SK-N-SH treated with all-trans-retinoic acid at 6 μM for 48 hours (cell line): Measurements from ENCODE around the gene TRAPPC6A.

Experiments used
- CSDC2 ChIP-seq: fragments of 250-450 bp; sonication (Bioruptor Pico); IDR thresholded peaks from 2 replicates; pipeline ENCODE4 v1.5.0; 2020; ENCODE audit warnings: mild to moderate bottlenecking, moderate library complexity
- SNAI2 ChIP-seq: fragments of 250-450 bp; sonication (Bioruptor Pico); IDR thresholded peaks from 2 replicates; pipeline ENCODE4 v1.5.0; 2020; ENCODE audit warnings: mild to moderate bottlenecking, moderate library complexity
- ZFP3 ChIP-seq: fragments of 250-450 bp; sonication (Bioruptor Pico); IDR thresholded peaks from 2 replicates; pipeline ENCODE4 v1.5.0; 2020; ENCODE audit warnings: mild to moderate bottlenecking, moderate library complexity
- ZFP30 ChIP-seq: fragments of 450-650 bp; formaldehyde crosslinking; IDR thresholded peaks from 2 replicates; pipeline ENCODE4 v1.5.0; 2022; ENCODE audit warnings: mild to moderate bottlenecking, moderate library complexity
- TF ChIP-seq, protein P1 (sequence below): fragments of 250-450 bp; sonication (Bioruptor Pico); IDR thresholded peaks from 2 replicates; pipeline ENCODE4 v1.8.0; 2020; ENCODE audit warnings: mild to moderate bottlenecking, moderate library complexity, borderline replicate concordance

DNA sequence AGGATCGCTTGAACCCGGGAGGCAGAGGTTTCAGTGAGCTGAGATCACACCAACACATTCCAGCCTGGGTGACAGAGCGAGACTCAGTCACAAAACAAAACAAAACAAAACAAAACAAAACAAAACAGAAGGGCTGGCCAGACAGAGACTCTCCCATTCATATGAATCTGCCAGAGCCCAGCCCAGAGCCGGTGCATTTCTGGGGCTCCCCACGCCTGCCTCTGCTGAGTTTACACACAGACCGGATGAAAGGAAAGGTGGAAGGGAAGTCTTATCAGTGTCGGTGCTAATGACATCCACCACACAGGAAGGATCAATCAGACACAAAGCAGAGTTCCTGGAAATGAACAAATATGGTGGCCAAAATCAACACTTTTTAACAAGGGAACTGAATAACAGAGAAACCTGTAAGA, 6.8 kb downstream of the TRAPPC6A start:
- TF ChIP-seq, protein P1, sequence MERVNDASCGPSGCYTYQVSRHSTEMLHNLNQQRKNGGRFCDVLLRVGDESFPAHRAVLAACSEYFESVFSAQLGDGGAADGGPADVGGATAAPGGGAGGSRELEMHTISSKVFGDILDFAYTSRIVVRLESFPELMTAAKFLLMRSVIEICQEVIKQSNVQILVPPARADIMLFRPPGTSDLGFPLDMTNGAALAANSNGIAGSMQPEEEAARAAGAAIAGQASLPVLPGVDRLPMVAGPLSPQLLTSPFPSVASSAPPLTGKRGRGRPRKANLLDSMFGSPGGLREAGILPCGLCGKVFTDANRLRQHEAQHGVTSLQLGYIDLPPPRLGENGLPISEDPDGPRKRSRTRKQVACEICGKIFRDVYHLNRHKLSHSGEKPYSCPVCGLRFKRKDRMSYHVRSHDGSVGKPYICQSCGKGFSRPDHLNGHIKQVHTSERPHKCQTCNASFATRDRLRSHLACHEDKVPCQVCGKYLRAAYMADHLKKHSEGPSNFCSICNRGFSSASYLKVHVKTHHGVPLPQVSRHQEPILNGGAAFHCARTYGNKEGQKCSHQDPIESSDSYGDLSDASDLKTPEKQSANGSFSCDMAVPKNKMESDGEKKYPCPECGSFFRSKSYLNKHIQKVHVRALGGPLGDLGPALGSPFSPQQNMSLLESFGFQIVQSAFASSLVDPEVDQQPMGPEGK (CRISPR knock-in tag), result no peak
- TF ChIP-seq ZFP30 (CRISPR knock-in tag) (no peak), CSDC2 (CRISPR knock-in tag) (no peak), ZFP3 (no peak), SNAI2 (no peak)
